Vagina (tissue), 2 donors: ENCODE measurements around the gene C4orf17. TPM values are rescaled to one million over a fixed set of nuclear protein-coding genes. Genes with fewer than 3 reads are reported as not detected.

Experiments used
- DNase-seq, 2 donors: peaks; one replicate each; pipeline ENCODE4 v3.0.0-alpha.2; 2017; ENCODE audit errors: extremely low spot score in 2 of 2
- H3K27ac ChIP-seq: fragments of 200-600 bp; sonication (generic); one replicate; pipeline ENCODE4 v1.5.1; 2019
- H3K27me3 ChIP-seq: fragments of 200-600 bp; sonication (generic); one replicate; pipeline ENCODE4 v1.5.1; 2019
- H3K36me3 ChIP-seq, 2 donors: fragments of 200-600 bp; sonication (generic); one replicate each; pipeline ENCODE4 v1.5.1; 2017 to 2019
- H3K4me1 ChIP-seq: fragments of 200-600 bp; sonication (generic); one replicate; pipeline ENCODE4 v1.5.1; 2019
- H3K4me3 ChIP-seq, 2 donors: fragments of 200-600 bp; sonication (generic); 1 replicate in 1 of 2; 2 replicates in 1 of 2; pipeline ENCODE4 v1.5.1; 2016 to 2019
- H3K9me3 ChIP-seq: fragments of 200-600 bp; sonication (generic); one replicate; pipeline ENCODE4 v1.5.1; 2019
- CTCF ChIP-seq, 3 experiments: fragments of 450-650 bp in 2 of 3; fragments of 200-600 bp in 1 of 3; sonication (generic) in 1 of 3; IDR thresholded peaks; one replicate each; pipeline ENCODE4 v1.5.1; 2017 to 2019; ENCODE audit warnings: antibody characterized with exemption in 3 of 3, mild to moderate bottlenecking in 2 of 3, moderate library complexity in 2 of 3
- POLR2A ChIP-seq, 2 donors: fragments of 450-650 bp; IDR thresholded peaks; one replicate each; pipeline ENCODE4 v1.6.1; 2017; ENCODE audit warnings: antibody characterized with exemption in 2 of 2, mild to moderate bottlenecking in 2 of 2, moderate library complexity in 2 of 2
- POLR2AphosphoS5 ChIP-seq, 2 donors: sonication (generic); formaldehyde crosslinking; IDR thresholded peaks; one replicate each; pipeline ENCODE4 v1.9.0; 2017; ENCODE audit warnings: antibody characterized with exemption in 2 of 2, mild to moderate bottlenecking in 2 of 2, low read depth in 1 of 2; ENCODE audit not compliant: insufficient read depth in 1 of 2
- intact Hi-C: fragments of 100-400 bp; cut with DNase I; formaldehyde crosslinking; loops from one replicate; pipeline ENCODE4 v1.15.1; 2023
- total RNA-seq: library from RNA; depleted of rRNA; stranded (reverse); fragments of >200 nt; gene quantifications from one replicate; pipeline ENCODE4 v1.2.3, GENCODE V29; 2016

C4orf17 gene
- total RNA-seq, 1 donor from 2014 or later: not detected

DNA sequence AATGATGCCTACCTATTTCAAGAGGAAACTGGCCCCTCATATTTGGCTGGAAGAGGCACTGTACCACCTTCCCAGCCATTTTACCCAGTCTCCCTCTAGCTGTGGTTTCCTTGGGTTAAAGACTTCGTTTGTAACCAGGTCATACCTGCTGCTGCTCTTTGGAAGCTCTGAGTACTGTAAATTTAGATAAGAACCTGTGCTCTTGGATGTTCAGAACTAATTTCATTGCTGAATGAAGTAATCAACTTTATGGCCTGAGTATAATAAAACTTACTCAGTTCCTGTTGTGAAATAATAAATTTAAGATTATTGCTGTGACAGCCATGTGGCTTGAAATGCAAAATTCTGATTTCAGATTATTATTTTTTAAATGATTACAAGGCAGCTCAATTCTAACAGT lies 76.0 kb downstream of the C4orf17 start:
- no peaks in the 10 kb centered on the region for H3K4me1 ChIP-seq
- no peak for TF ChIP-seq POLR2AphosphoS5 (IDR thresholded peaks at IDR 0.05; ENCODE audit: insufficient read depth in 1 of 2, low read depth in 1 of 2)
- TF ChIP-seq POLR2A (IDR thresholded peaks at IDR 0.05): no peak
- TF ChIP-seq CTCF (IDR thresholded peaks at IDR 0.05): no peak
- intact Hi-C loops: no loop called here
- H3K36me3 ChIP-seq: no peaks in the 10 kb centered on the region
- no peaks in the 10 kb centered on the region for H3K27me3 ChIP-seq
- no peak for DNase-seq
- no peak overlapping the region for H3K27ac ChIP-seq
- H3K9me3 ChIP-seq: no peaks in the 10 kb centered on the region
- no peak overlapping the region for H3K4me3 ChIP-seq

DNA sequence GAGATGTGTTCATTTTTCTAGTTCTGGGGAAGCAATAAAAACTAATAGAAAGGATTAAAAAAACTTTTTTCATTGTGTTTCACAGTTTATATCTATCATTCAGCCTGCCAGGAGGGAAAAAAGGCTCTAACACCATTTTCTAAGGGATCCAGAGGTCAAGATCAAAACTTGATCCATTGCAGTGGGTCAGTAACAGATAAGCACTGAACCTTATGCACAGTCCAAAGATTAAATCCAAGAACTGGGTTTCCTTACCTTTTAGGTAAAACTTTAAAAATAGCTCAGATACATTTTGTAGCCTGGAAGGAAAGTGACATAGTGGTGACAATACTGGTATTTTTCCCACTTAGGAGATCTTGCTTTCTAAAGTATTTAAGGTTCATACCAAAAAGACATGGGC lies 76.5 kb downstream of the C4orf17 start:
- H3K4me3 ChIP-seq: no peak overlapping the region
- H3K36me3 ChIP-seq: no peaks in the 10 kb centered on the region
- H3K27ac ChIP-seq: no peak overlapping the region
- no peaks in the 10 kb centered on the region for H3K27me3 ChIP-seq
- no peak for DNase-seq
- intact Hi-C loops: no loop called here
- TF ChIP-seq CTCF (IDR thresholded peaks at IDR 0.05): no peak
- no peak for TF ChIP-seq POLR2A (IDR thresholded peaks at IDR 0.05)
- TF ChIP-seq POLR2AphosphoS5 (IDR thresholded peaks at IDR 0.05; ENCODE audit: insufficient read depth in 1 of 2, low read depth in 1 of 2): no peak
- H3K9me3 ChIP-seq: no peaks in the 10 kb centered on the region
- H3K4me1 ChIP-seq: no peaks in the 10 kb centered on the region

- H3K27ac ChIP-seq: no peak overlapping the region
- DNase-seq: no peak
- TF ChIP-seq CTCF (IDR thresholded peaks at IDR 0.05): no peak
- TF ChIP-seq POLR2AphosphoS5 (IDR thresholded peaks at IDR 0.05; ENCODE audit: insufficient read depth in 1 of 2, low read depth in 1 of 2): no peak
- no peak for TF ChIP-seq POLR2A (IDR thresholded peaks at IDR 0.05)
- H3K4me3 ChIP-seq: no peak overlapping the region
- H3K9me3 ChIP-seq: no peaks in the 10 kb centered on the region
- H3K36me3 ChIP-seq: no peaks in the 10 kb centered on the region
- no peaks in the 10 kb centered on the region for H3K27me3 ChIP-seq
- intact Hi-C loops: no loop called here
- H3K4me1 ChIP-seq: no peaks in the 10 kb centered on the region
Observed at GRCh38 chr4:99587803-99588202, 77.0 kb downstream of the C4orf17 start.

- no peaks in the 10 kb centered on the region for H3K36me3 ChIP-seq
- no peaks in the 10 kb centered on the region for H3K9me3 ChIP-seq
- no peaks in the 10 kb centered on the region for H3K27me3 ChIP-seq
- H3K4me1 ChIP-seq: no peaks in the 10 kb centered on the region
- intact Hi-C loops: no loop called here
- DNase-seq: no peak
- no peak overlapping the region for H3K4me3 ChIP-seq
- no peak overlapping the region for H3K27ac ChIP-seq
- TF ChIP-seq POLR2A (IDR thresholded peaks at IDR 0.05) (no peak), POLR2AphosphoS5 (IDR thresholded peaks at IDR 0.05; ENCODE audit: insufficient read depth in 1 of 2, low read depth in 1 of 2) (no peak), CTCF (IDR thresholded peaks at IDR 0.05) (no peak)
Observed at GRCh38 chr4:99591757-99592156, 80.9 kb downstream of the C4orf17 start.

Other genes with a start within 250 kb of the C4orf17 start
- gene ADH1A, start 220.0 kb upstream of the C4orf17 start, total RNA-seq: not detected
- gene ADH1B, start 189.6 kb upstream of the C4orf17 start, total RNA-seq: 891 TPM
- 25.3 TPM for gene ADH1C, start 158.3 kb upstream of the C4orf17 start, total RNA-seq
- 11.8 TPM for gene ADH7, start 75.7 kb upstream of the C4orf17 start, total RNA-seq
- 1.2 TPM for gene TRMT10A, start 53.0 kb downstream of the C4orf17 start, total RNA-seq
- gene MTTP, start 63.8 kb downstream of the C4orf17 start, total RNA-seq: not detected
- not detected for gene C4orf54, start 146.8 kb downstream of the C4orf17 start, total RNA-seq